PC-3 (cell line): ENCODE results near the gene MAPK13. TPM values are rescaled to one million over a fixed set of nuclear protein-coding genes. Genes with fewer than 3 reads are reported as not detected.

Experiments
- ATAC-seq: fragments of 200-7000 bp; cut with Tn5 transposase; 2 replicates; pipeline ENCODE4 v1.9.1; 2020; ENCODE audit warnings: mild to moderate bottlenecking, moderate library complexity
- BruUV-seq: library from RNA; stranded (reverse); fragments of 400-500 nt; replicated peaks from 2 replicates; lab custom pipeline; 2021; lab: Mats Ljungman, UMichigan
- CTCF ChIA-PET: fragments of 300-600 bp; sonication (Branson Sonifier 250); formaldehyde crosslinking; loops from one replicate; lab custom pipeline; 2022; ENCODE audit warnings: antibody characterized with exemption; lab: Charles Lee
- POLR2A ChIA-PET: fragments of 300-600 bp; sonication (Branson Sonifier 250); formaldehyde crosslinking; loops from one replicate; lab custom pipeline; 2022; ENCODE audit warnings: antibody characterized with exemption; ENCODE audit not compliant: unreplicated experiment; lab: Charles Lee
- DNase-seq: peaks from one replicate; pipeline ENCODE4 v3.0.0-alpha.2; 2015
- H2AFZ ChIP-seq: fragments of 300-600 bp; sonication (generic); 2 replicates; pipeline ENCODE4 v1.6.0; 2016; ENCODE audit warnings: antibody characterized with exemption, low read length
- H3F3A ChIP-seq: fragments of 300-600 bp; sonication (generic); one replicate; pipeline ENCODE4 v1.6.0; 2017; ENCODE audit warnings: antibody characterized with exemption, low read length, control low read depth, mild to moderate bottlenecking; ENCODE audit not compliant: unreplicated experiment
- H3K27ac ChIP-seq: fragments of 300-600 bp; sonication (generic); 2 replicates; pipeline ENCODE4 v1.5.1; 2016; ENCODE audit warnings: mild to moderate bottlenecking, low read length
- H3K27me3 ChIP-seq: fragments of 300-600 bp; sonication (generic); 2 replicates; pipeline ENCODE4 v1.6.1; 2016; ENCODE audit warnings: low read length, mixed read lengths
- H3K36me3 ChIP-seq: fragments of 300-600 bp; sonication (generic); 2 replicates; pipeline ENCODE4 v1.6.1; 2016; ENCODE audit warnings: low read depth, mixed run types, low read length, mixed read lengths
- H3K4me1 ChIP-seq: fragments of 300-600 bp; sonication (generic); 2 replicates; pipeline ENCODE4 v1.5.1; 2016; ENCODE audit warnings: low read length; ENCODE audit not compliant: insufficient read depth
- H3K4me2 ChIP-seq: fragments of 300-600 bp; sonication (generic); 2 replicates; pipeline ENCODE4 v1.6.0; 2016; ENCODE audit warnings: low read length
- H3K4me3 ChIP-seq: fragments of 300-600 bp; sonication (generic); 2 replicates; pipeline ENCODE4 v1.5.1; 2016; ENCODE audit warnings: mild to moderate bottlenecking, low read length, mixed read lengths
- H3K79me2 ChIP-seq: fragments of 300-600 bp; sonication (generic); 2 replicates; pipeline ENCODE4 v1.6.1; 2017; ENCODE audit warnings: low read length, mixed read lengths
- H3K9ac ChIP-seq: fragments of 300-600 bp; sonication (generic); 2 replicates; pipeline ENCODE4 v1.6.0; 2016; ENCODE audit warnings: mild to moderate bottlenecking, low read length
- H3K9me2 ChIP-seq: fragments of 300-600 bp; sonication (generic); replicated peaks from 2 replicates; pipeline ENCODE4 v1.6.1; 2016; ENCODE audit warnings: mixed run types, low read length, mixed read lengths
- H3K9me3 ChIP-seq: fragments of 300-600 bp; sonication (generic); 2 replicates; pipeline ENCODE4 v1.6.1; 2016; ENCODE audit warnings: low read length, mixed read lengths
- H4K20me1 ChIP-seq: fragments of 300-600 bp; sonication (generic); 2 replicates; pipeline ENCODE4 v1.6.1; 2016; ENCODE audit warnings: low read length, mixed read lengths
- CTCF ChIP-seq: fragments of 300-600 bp; sonication (generic); conservative IDR thresholded peaks from 2 replicates; pipeline ENCODE4 v1.5.1; 2017; ENCODE audit warnings: antibody characterized with exemption, low read depth, mild to moderate bottlenecking, low read length
- EZH2 ChIP-seq: fragments of 300-600 bp; sonication (generic); IDR thresholded peaks from one replicate; pipeline ENCODE4 v1.6.1; 2017; ENCODE audit warnings: antibody characterized with exemption, mild to moderate bottlenecking, low read length; ENCODE audit not compliant: unreplicated experiment
- EZH2phosphoT487 ChIP-seq: fragments of 300-600 bp; sonication (generic); IDR thresholded peaks from 2 replicates; pipeline ENCODE4 v1.6.1; 2018; ENCODE audit warnings: mild to moderate bottlenecking, antibody characterized with exemption, low read length, borderline replicate concordance
- intact Hi-C: fragments of 100-400 bp; cut with micrococcal nuclease; formaldehyde crosslinking; loops from 2 replicates; pipeline ENCODE4 v1.9.0; 2023
- total RNA-seq: library from RNA; depleted of rRNA; stranded (reverse); fragments of >200 nt; gene quantifications from 2 replicates; pipeline ENCODE4 v1.2.3, GENCODE V29; 2014

MAPK13 gene
- total RNA-seq, 1 experiment from 2014 or later = 41.4 TPM

GRCh38 chr6:36138667-36139066 lies 8.4 kb downstream of the MAPK13 start:
- Histone ChIP-seq H3F3A (no peaks in the 10 kb centered on the region), H3K9ac (no peak overlapping the region), H3K27me3 (no peaks in the 10 kb centered on the region), H3K36me3 (peaks cover 10% of the 10 kb centered on the region; the same call in 1 of the 2 replicates), H3K27ac (no peak overlapping the region), H3K4me1 (no peaks in the 10 kb centered on the region), H3K9me3 (no peaks in the 10 kb centered on the region), H3K79me2 (no peaks in the 10 kb centered on the region), H3K4me2 (no peak overlapping the region), H3K4me3 (no peak overlapping the region), H2AFZ (no peak overlapping the region), H3K9me2 (no peaks in the 10 kb centered on the region), H4K20me1 (no peaks in the 10 kb centered on the region)
- TF ChIP-seq CTCF (no peak), EZH2phosphoT487 (no peak), EZH2 (no peak)
- no peak for DNase-seq
- ChIA-PET POLR2A (no interaction called here), CTCF (no interaction called here)
- intact Hi-C loops = no loop called here
- BruUV-seq = no TSS peak
- ATAC-seq = no peak

- CTCF ChIA-PET = interaction anchor here (0.8 kb wide), 1 partner anchor 64 kb away, joined by 3 read pairs; no protein-coding TSS in a partner anchor
- no peak overlapping the region for H3K27ac ChIP-seq
- H3K27me3 ChIP-seq = no peaks in the 10 kb centered on the region
- intact Hi-C loops = no loop called here
- ATAC-seq (no peak), DNase-seq (no peak)
- POLR2A ChIA-PET = no interaction called here
- no peak overlapping the region for H3K4me3 ChIP-seq
- H3K4me2 ChIP-seq = no peak overlapping the region
- peaks cover 10% of the 10 kb centered on the region; the same call in 1 of the 2 replicates for H3K36me3 ChIP-seq
- H3K4me1 ChIP-seq = no peaks in the 10 kb centered on the region
- H3K9me2 ChIP-seq = no peaks in the 10 kb centered on the region
- no peak overlapping the region for H2AFZ ChIP-seq
- peak; percentile 41 for TF ChIP-seq CTCF
- no peak for TF ChIP-seq EZH2phosphoT487
- no peaks in the 10 kb centered on the region for H3F3A ChIP-seq
- no peaks in the 10 kb centered on the region for H3K9me3 ChIP-seq
- no peaks in the 10 kb centered on the region for H3K79me2 ChIP-seq
- no peaks in the 10 kb centered on the region for H4K20me1 ChIP-seq
- no TSS peak for BruUV-seq
- H3K9ac ChIP-seq = no peak overlapping the region
These were observed 9.1 kb downstream of the MAPK13 start for GRCh38 chr6:36139431-36139830.

- Histone ChIP-seq H3K4me1 (no peaks in the 10 kb centered on the region), H3K27me3 (no peaks in the 10 kb centered on the region), H3F3A (no peaks in the 10 kb centered on the region), H2AFZ (no peak overlapping the region), H3K4me2 (no peak overlapping the region), H4K20me1 (no peaks in the 10 kb centered on the region), H3K79me2 (no peaks in the 10 kb centered on the region), H3K36me3 (peaks cover 10% of the 10 kb centered on the region; the same call in 1 of the 2 replicates), H3K9me3 (no peaks in the 10 kb centered on the region), H3K27ac (no peak overlapping the region), H3K9me2 (no peaks in the 10 kb centered on the region), H3K9ac (no peak overlapping the region), H3K4me3 (no peak overlapping the region)
- POLR2A ChIA-PET = no interaction called here
- CTCF ChIA-PET = interaction anchor here (0.8 kb wide), 1 partner anchor 63 kb away, joined by 3 read pairs; no protein-coding TSS in a partner anchor
- ATAC-seq (no peak), DNase-seq (no peak)
- no TSS peak for BruUV-seq
- intact Hi-C loops = no loop called here
- TF ChIP-seq CTCF (no peak), EZH2 (no peak), EZH2phosphoT487 (no peak)
These were observed 9.8 kb downstream of the MAPK13 start for GRCh38 chr6:36139991-36140710.
